Smooth muscle cell (in vitro differentiated cells): ENCODE data around the gene ANP32E. TPM values are rescaled to one million over a fixed set of nuclear protein-coding genes. Genes with fewer than 3 reads are reported as not detected.
"Not testable (repeated sequence)": the region's sequence is repeated elsewhere in the genome, so short reads cannot be mapped to it uniquely, and the experiment has no call there.

ENCODE experiments used
- DNase-seq: peaks from one replicate; lab custom pipeline; 2025; ENCODE audit not compliant: unreplicated experiment; lab: John Stamatoyannopoulos, UW
- H2AFZ ChIP-seq: fragments of 200-600 bp; sonication (generic); 2 replicates; pipeline ENCODE4 v1.6.0; 2016; ENCODE audit warnings: antibody characterized with exemption, low read depth, mild to moderate bottlenecking
- H3F3A ChIP-seq: fragments of 200-600 bp; sonication (generic); 2 replicates; pipeline ENCODE4 v1.6.0; 2017; ENCODE audit warnings: antibody characterized with exemption, low read depth
- H3K27ac ChIP-seq: fragments of 200-600 bp; sonication (generic); 2 replicates; pipeline ENCODE4 v1.5.1; 2016; ENCODE audit warnings: low read depth, mild to moderate bottlenecking
- H3K27me3 ChIP-seq: fragments of 200-600 bp; sonication (generic); 2 replicates; pipeline ENCODE4 v1.6.1; 2016; ENCODE audit warnings: low read depth, mild to moderate bottlenecking
- H3K36me3 ChIP-seq: fragments of 200-600 bp; sonication (generic); 2 replicates; pipeline ENCODE4 v1.5.1; 2016; ENCODE audit warnings: low read depth
- H3K4me1 ChIP-seq: fragments of 200-600 bp; sonication (generic); 2 replicates; pipeline ENCODE4 v1.5.1; 2016; ENCODE audit warnings: low read depth
- H3K4me2 ChIP-seq: fragments of 200-600 bp; sonication (generic); 2 replicates; pipeline ENCODE4 v1.6.0; 2016; ENCODE audit warnings: mild to moderate bottlenecking
- H3K4me3 ChIP-seq: fragments of 200-600 bp; sonication (generic); 2 replicates; pipeline ENCODE4 v1.5.1; 2016; ENCODE audit warnings: mild to moderate bottlenecking
- H3K79me2 ChIP-seq: fragments of 200-600 bp; sonication (generic); 2 replicates; pipeline ENCODE4 v1.6.0; 2016; ENCODE audit warnings: low read depth, mild to moderate bottlenecking
- H3K9ac ChIP-seq: fragments of 200-600 bp; sonication (generic); 2 replicates; pipeline ENCODE4 v1.6.0; 2016; ENCODE audit warnings: low read depth
- H3K9me3 ChIP-seq: fragments of 200-600 bp; sonication (generic); replicated peaks from 2 replicates; pipeline ENCODE4 v1.5.1; 2016; ENCODE audit warnings: low read depth
- H4K20me1 ChIP-seq: fragments of 200-600 bp; sonication (generic); 2 replicates; pipeline ENCODE4 v1.6.0; 2016; ENCODE audit warnings: low read depth
- CTCF ChIP-seq: fragments of 200-600 bp; sonication (generic); IDR thresholded peaks from 2 replicates; pipeline ENCODE4 v1.5.1; 2017; ENCODE audit warnings: borderline replicate concordance, mild to moderate bottlenecking, antibody characterized with exemption; ENCODE audit not compliant: insufficient read depth, poor library complexity, severe bottlenecking
- WGBS: methylation state at CpG from one replicate; pipeline ENCODE4 v1.1.7; 2016; ENCODE audit warnings: low lambda C conversion rate; 5-methylcytosine and 5-hydroxymethylcytosine counted together
- polyA plus RNA-seq: library from polyadenylated mRNA; unstranded; fragments of >200 nt; fragmentation: Nextera tagmentation; extraction: Ambion mirVana; gene quantifications from 2 replicates; pipeline ENCODE4 v1.2.1, GENCODE V29; 2016
- total RNA-seq: library from RNA; depleted of rRNA; stranded (reverse); fragments of >200 nt; gene quantifications from 2 replicates; pipeline ENCODE4 v1.2.3, GENCODE V29; 2014

The ANP32E gene
- total and polyA plus RNA-seq, 2 experiments from 2014 or later: 25.0 to 36.5 TPM

GRCh38 chr1:150192012-150192411, 43.9 kb downstream of the ANP32E start:
- H3K79me2 ChIP-seq: no peaks in the 10 kb centered on the region
- no peaks in the 10 kb centered on the region for H3K27me3 ChIP-seq
- H3K4me1 ChIP-seq: no peaks in the 10 kb centered on the region
- H3K4me2 ChIP-seq: peak overlapping the region; percentile 45
- no peaks in the 10 kb centered on the region for H4K20me1 ChIP-seq
- H2AFZ ChIP-seq: peak overlapping the region; percentile 50
- peak overlapping the region; percentile 90 for H3K27ac ChIP-seq
- H3K9me3 ChIP-seq: no peaks in the 10 kb centered on the region
- DNase-seq: no peak
- no peak for TF ChIP-seq CTCF
- 44% methylated on average over 2 of the region's 2 CpGs for WGBS
- H3K36me3 ChIP-seq: no peaks in the 10 kb centered on the region
- H3K4me3 ChIP-seq: no peak overlapping the region
- H3K9ac ChIP-seq: no peak overlapping the region
- H3F3A ChIP-seq: peaks cover 5% of the 10 kb centered on the region

- no peak overlapping the region for H3K9ac ChIP-seq
- 41% methylated on average over 3 of the region's 3 CpGs for WGBS
These were observed 48.4 kb downstream of the ANP32E start for GRCh38 chr1:150187560-150187931.

GRCh38 chr1:150186789-150187559, 48.9 kb downstream of the ANP32E start:
- peak overlapping the region; percentile 70 for H3K27ac ChIP-seq
- H3K79me2 ChIP-seq: no peaks in the 10 kb centered on the region
- H3K36me3 ChIP-seq: no peaks in the 10 kb centered on the region
- peak overlapping the region; percentile 74 for H3K4me2 ChIP-seq
- H3K4me1 ChIP-seq: no peaks in the 10 kb centered on the region
- peak; percentile 68 for TF ChIP-seq CTCF
- H3K4me3 ChIP-seq: no peak overlapping the region
- peak overlapping the region; percentile 46 for H2AFZ ChIP-seq
- no peaks in the 10 kb centered on the region for H3F3A ChIP-seq
- H3K9me3 ChIP-seq: no peaks in the 10 kb centered on the region
- H3K27me3 ChIP-seq: no peaks in the 10 kb centered on the region
- 30% methylated on average over 10 of the region's 10 CpGs for WGBS
- H4K20me1 ChIP-seq: no peaks in the 10 kb centered on the region
- peak overlapping the region; percentile 29 for H3K9ac ChIP-seq
- DNase-seq: no peak

More at GRCh38 chr1:150187560-150187931, 48.4 kb downstream of the ANP32E start:
- Histone ChIP-seq H3K36me3 (no peaks in the 10 kb centered on the region), H3K4me1 (no peaks in the 10 kb centered on the region), H3K27ac (no peak overlapping the region), H2AFZ (peak overlapping the region; percentile 11), H3K9me3 (no peaks in the 10 kb centered on the region), H4K20me1 (no peaks in the 10 kb centered on the region), H3K79me2 (no peaks in the 10 kb centered on the region), H3K4me3 (no peak overlapping the region), H3K4me2 (no peak overlapping the region), H3F3A (peaks cover 5% of the 10 kb centered on the region), H3K27me3 (no peaks in the 10 kb centered on the region)
- DNase-seq: no peak
- TF ChIP-seq CTCF: no peak

GRCh38 chr1:150186438-150186788, 49.5 kb downstream of the ANP32E start:
- H2AFZ ChIP-seq, H3K9me3 ChIP-seq, H3K36me3 ChIP-seq, H4K20me1 ChIP-seq, H3K4me1 ChIP-seq, H3K79me2 ChIP-seq, H3K27me3 ChIP-seq, H3K4me3 ChIP-seq, DNase-seq, H3F3A ChIP-seq, H3K9ac ChIP-seq: not testable (repeated sequence)
- peak overlapping the region; percentile 70 for H3K27ac ChIP-seq
- WGBS: 86% methylated on average over 7 of the region's 7 CpGs
- peak overlapping the region; percentile 74 for H3K4me2 ChIP-seq
